GM23248 (cell line): ENCODE measurements around the gene MIA3. TPM values are rescaled to one million over a fixed set of nuclear protein-coding genes. Genes with fewer than 3 reads are reported as not detected.

ENCODE experiments used
- DNase-seq: peaks from one replicate; pipeline ENCODE4 v3.0.0-alpha.2; 2015
- H2AFZ ChIP-seq: fragments of 200-600 bp; sonication (generic); 2 replicates; pipeline ENCODE4 v1.6.1; 2016; ENCODE audit warnings: antibody characterized with exemption
- H3F3A ChIP-seq: fragments of 200-600 bp; sonication (generic); 2 replicates; pipeline ENCODE4 v1.6.1; 2016; ENCODE audit warnings: mild to moderate bottlenecking, antibody characterized with exemption, mixed run types; ENCODE audit not compliant: insufficient read depth
- H3K27ac ChIP-seq: fragments of 200-600 bp; sonication (generic); 2 replicates; pipeline ENCODE4 v1.5.1; 2016; ENCODE audit warnings: mild to moderate bottlenecking
- H3K27me3 ChIP-seq: fragments of 200-600 bp; sonication (generic); replicated peaks from 2 replicates; pipeline ENCODE4 v1.6.1; 2016; ENCODE audit warnings: mild to moderate bottlenecking; ENCODE audit not compliant: insufficient read depth
- H3K36me3 ChIP-seq: fragments of 200-600 bp; sonication (generic); 2 replicates; pipeline ENCODE4 v1.6.1; 2016; ENCODE audit warnings: low read depth, mild to moderate bottlenecking
- H3K4me1 ChIP-seq: fragments of 200-600 bp; sonication (generic); 2 replicates; pipeline ENCODE4 v1.6.1; 2016; ENCODE audit warnings: mild to moderate bottlenecking; ENCODE audit not compliant: insufficient read depth
- H3K4me2 ChIP-seq: fragments of 200-600 bp; sonication (generic); one replicate; pipeline ENCODE4 v1.6.1; 2016; ENCODE audit warnings: mild to moderate bottlenecking; ENCODE audit not compliant: unreplicated experiment
- H3K4me3 ChIP-seq: fragments of 200-600 bp; sonication (generic); 2 replicates; pipeline ENCODE4 v1.5.1; 2016; ENCODE audit warnings: mild to moderate bottlenecking
- H3K79me2 ChIP-seq: fragments of 200-600 bp; sonication (generic); 2 replicates; pipeline ENCODE4 v1.6.1; 2016; ENCODE audit warnings: mild to moderate bottlenecking; ENCODE audit not compliant: insufficient read depth
- H3K9ac ChIP-seq: fragments of 200-600 bp; sonication (generic); 2 replicates; pipeline ENCODE4 v1.6.1; 2016; ENCODE audit warnings: mild to moderate bottlenecking
- H3K9me2 ChIP-seq: fragments of 200-600 bp; sonication (generic); 2 replicates; pipeline ENCODE4 v1.6.1; 2016; ENCODE audit warnings: mixed run types, mild to moderate bottlenecking, moderate library complexity; ENCODE audit not compliant: insufficient read depth
- H3K9me3 ChIP-seq: fragments of 200-600 bp; sonication (generic); one replicate; pipeline ENCODE4 v1.6.1; 2017; ENCODE audit warnings: low read depth
- H4K20me1 ChIP-seq: fragments of 200-600 bp; sonication (generic); 2 replicates; pipeline ENCODE4 v1.6.0; 2016; ENCODE audit not compliant: insufficient read depth
- EZH2 ChIP-seq: fragments of 200-600 bp; sonication (generic); IDR thresholded peaks from 2 replicates; pipeline ENCODE4 v1.6.1; 2018; ENCODE audit warnings: antibody characterized with exemption, mild to moderate bottlenecking; ENCODE audit not compliant: insufficient read depth, poor library complexity, severe bottlenecking
- EZH2phosphoT487 ChIP-seq: fragments of 200-600 bp; sonication (generic); IDR thresholded peaks from 2 replicates; pipeline ENCODE4 v1.6.1; 2018; ENCODE audit warnings: antibody characterized with exemption, moderate library complexity, mild to moderate bottlenecking, low read depth; ENCODE audit not compliant: insufficient read depth
- WGBS, 2 experiments: methylation state at CpG; one replicate each; pipeline ENCODE4 v1.1.6; 2015 to 2017; ENCODE audit warnings: low lambda C conversion rate in 2 of 2, low coverage in 1 of 2; ENCODE audit errors: missing lambda C conversion rate in 2 of 2; 5-methylcytosine and 5-hydroxymethylcytosine counted together
- in situ Hi-C: fragments of 300-500 bp; cut with MboI; formaldehyde crosslinking; loops from 2 replicates; pipeline ENCODE4 v1.15.0; 2020
- polyA plus RNA-seq: library from polyadenylated mRNA; unstranded; fragments of >200 nt; fragmentation: Nextera tagmentation; extraction: Ambion mirVana; gene quantifications from 2 replicates; pipeline ENCODE4 v1.2.1, GENCODE V29; 2016
- total RNA-seq: library from RNA; depleted of rRNA; stranded (reverse); fragments of >200 nt; shearing (Covaris generic); gene quantifications from 2 replicates; pipeline ENCODE4 v1.2.3, GENCODE V29; 2014; rRNA removed

The MIA3 gene, protein sequence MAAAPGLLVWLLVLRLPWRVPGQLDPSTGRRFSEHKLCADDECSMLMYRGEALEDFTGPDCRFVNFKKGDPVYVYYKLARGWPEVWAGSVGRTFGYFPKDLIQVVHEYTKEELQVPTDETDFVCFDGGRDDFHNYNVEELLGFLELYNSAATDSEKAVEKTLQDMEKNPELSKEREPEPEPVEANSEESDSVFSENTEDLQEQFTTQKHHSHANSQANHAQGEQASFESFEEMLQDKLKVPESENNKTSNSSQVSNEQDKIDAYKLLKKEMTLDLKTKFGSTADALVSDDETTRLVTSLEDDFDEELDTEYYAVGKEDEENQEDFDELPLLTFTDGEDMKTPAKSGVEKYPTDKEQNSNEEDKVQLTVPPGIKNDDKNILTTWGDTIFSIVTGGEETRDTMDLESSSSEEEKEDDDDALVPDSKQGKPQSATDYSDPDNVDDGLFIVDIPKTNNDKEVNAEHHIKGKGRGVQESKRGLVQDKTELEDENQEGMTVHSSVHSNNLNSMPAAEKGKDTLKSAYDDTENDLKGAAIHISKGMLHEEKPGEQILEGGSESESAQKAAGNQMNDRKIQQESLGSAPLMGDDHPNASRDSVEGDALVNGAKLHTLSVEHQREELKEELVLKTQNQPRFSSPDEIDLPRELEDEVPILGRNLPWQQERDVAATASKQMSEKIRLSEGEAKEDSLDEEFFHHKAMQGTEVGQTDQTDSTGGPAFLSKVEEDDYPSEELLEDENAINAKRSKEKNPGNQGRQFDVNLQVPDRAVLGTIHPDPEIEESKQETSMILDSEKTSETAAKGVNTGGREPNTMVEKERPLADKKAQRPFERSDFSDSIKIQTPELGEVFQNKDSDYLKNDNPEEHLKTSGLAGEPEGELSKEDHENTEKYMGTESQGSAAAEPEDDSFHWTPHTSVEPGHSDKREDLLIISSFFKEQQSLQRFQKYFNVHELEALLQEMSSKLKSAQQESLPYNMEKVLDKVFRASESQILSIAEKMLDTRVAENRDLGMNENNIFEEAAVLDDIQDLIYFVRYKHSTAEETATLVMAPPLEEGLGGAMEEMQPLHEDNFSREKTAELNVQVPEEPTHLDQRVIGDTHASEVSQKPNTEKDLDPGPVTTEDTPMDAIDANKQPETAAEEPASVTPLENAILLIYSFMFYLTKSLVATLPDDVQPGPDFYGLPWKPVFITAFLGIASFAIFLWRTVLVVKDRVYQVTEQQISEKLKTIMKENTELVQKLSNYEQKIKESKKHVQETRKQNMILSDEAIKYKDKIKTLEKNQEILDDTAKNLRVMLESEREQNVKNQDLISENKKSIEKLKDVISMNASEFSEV (N-terminal part only)
- total RNA-seq = 28.2 and 35.8 TPM in 2 replicates
- 44.5 and 47.5 TPM in 2 replicates for polyA plus RNA-seq

DNA sequence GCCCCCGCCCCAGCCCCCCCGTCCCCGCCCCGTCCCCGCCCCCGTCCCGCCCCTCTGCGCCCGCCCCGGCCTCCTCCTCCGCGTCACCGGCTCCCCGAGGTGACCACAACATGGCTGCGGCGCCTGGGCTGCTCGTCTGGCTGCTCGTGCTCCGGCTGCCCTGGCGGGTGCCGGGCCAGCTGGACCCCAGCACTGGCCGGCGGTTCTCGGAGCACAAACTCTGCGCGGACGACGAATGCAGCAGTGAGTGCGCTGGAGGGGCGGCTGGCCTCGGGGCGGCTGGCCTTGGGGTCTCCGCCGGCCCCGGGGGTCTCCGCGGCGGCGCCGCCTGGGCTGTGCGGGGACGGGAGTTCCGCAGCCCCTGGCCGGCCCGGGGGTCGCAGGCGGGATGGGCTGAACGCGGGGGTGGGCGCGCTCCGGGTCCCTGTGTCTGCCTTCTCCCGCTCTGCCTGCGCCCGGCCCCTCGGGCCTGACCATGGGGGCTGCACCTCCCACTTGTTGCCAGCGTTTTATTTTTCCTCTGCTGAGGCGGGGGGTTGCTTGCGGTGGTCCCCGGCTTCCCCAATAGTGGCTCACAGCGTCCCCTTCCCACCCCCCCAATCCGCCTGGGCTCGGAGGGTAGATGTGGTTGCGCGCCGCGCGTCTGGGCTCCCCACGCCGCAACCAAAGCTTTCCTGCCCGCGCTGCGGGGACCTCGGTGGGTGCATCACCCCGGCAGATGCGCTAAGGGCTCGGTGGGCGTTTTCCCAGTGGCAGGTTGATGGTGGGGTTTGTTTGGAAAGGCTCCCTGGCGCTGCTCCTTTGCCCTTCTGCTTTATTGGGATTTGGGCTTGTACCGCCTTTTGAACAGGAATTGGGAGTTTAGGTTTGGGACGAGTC is at the start of gene MIA3:
Gene MIA3, plus strand, starts transcription at position 97 of the 879 bp plus-strand sequence. Its CDS starts 14 bp downstream, at position 111.
- H3K9ac ChIP-seq = peak within 1 kb of the TSS; percentile 99
- H3K4me2 ChIP-seq = peak within 1 kb of the TSS; percentile 98
- WGBS, 2 experiments = 2% methylated on average over 56 to 60 of the region's 81 CpGs
- no peaks in the 10 kb centered on the region for H3K27me3 ChIP-seq
- H4K20me1 ChIP-seq = no peaks in the 10 kb centered on the region
- peaks cover 47% of the 10 kb centered on the region for H3K79me2 ChIP-seq
- H2AFZ ChIP-seq = peak within 1 kb of the TSS; percentile 77
- peaks cover 3% of the 10 kb centered on the region; the same call in 1 of the 2 replicates for H3K36me3 ChIP-seq
- no peaks in the 10 kb centered on the region for H3K9me2 ChIP-seq
- TF ChIP-seq EZH2phosphoT487 (no peak), EZH2 (no peak)
- H3K4me1 ChIP-seq = peaks cover 13% of the 10 kb centered on the region
- DNase-seq = peak; percentile 91
- peaks cover 26% of the 10 kb centered on the region for H3F3A ChIP-seq
- H3K9me3 ChIP-seq = no peaks in the 10 kb centered on the region
- in situ Hi-C loops = no loop called here
- peak within 1 kb of the TSS; percentile 97 for H3K4me3 ChIP-seq
- peak within 1 kb of the TSS; percentile 92 for H3K27ac ChIP-seq

DNA sequence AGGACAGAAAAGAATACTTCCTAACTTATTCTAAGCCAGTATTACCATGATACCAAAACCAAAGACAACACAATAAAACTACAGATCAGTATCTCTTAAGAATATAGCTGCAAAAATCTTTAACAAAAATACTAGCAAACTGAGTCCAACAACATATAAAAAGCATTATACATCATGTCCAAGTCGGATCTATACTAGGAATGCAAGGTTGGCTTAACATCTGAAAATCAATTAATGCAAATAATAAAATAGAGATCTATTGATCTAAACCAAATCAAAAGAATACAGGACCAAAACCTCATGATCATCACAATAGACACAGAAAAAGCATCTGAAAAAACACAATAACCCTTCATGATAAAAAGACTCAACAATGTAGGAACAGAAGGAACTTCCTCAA is 47.1 kb upstream of the MIA3 start:
- Histone ChIP-seq H4K20me1 (no peaks in the 10 kb centered on the region), H3K36me3 (peaks cover 33% of the 10 kb centered on the region), H3K9me2 (no peaks in the 10 kb centered on the region), H3K9ac (no peak overlapping the region), H3K79me2 (no peaks in the 10 kb centered on the region; the same call in 1 of the 2 replicates), H3K4me2 (no peak overlapping the region), H3K27me3 (no peaks in the 10 kb centered on the region), H3F3A (no peaks in the 10 kb centered on the region), H3K4me1 (no peaks in the 10 kb centered on the region), H3K27ac (no peak overlapping the region), H3K4me3 (no peak overlapping the region), H2AFZ (no peak overlapping the region), H3K9me3 (no peaks in the 10 kb centered on the region)
- in situ Hi-C loops = no loop called here
- no peak for DNase-seq
- no peak for TF ChIP-seq EZH2phosphoT487
- no peak for TF ChIP-seq EZH2
- 90 to 95% methylated on average over 1 of the region's 1 CpG for WGBS, 2 experiments

- H2AFZ ChIP-seq = no peak overlapping the region
- H3K4me3 ChIP-seq = no peak overlapping the region
- no peak overlapping the region for H3K9ac ChIP-seq
- H3K27me3 ChIP-seq = no peaks in the 10 kb centered on the region
- H3K4me2 ChIP-seq = no peak overlapping the region
- peaks cover 13% of the 10 kb centered on the region for H3K4me1 ChIP-seq
- peaks cover 21% of the 10 kb centered on the region for H3F3A ChIP-seq
- no peak for DNase-seq
- H3K79me2 ChIP-seq = peaks cover 5% of the 10 kb centered on the region; the same call in 1 of the 2 replicates
- H3K9me2 ChIP-seq = no peaks in the 10 kb centered on the region
- H3K36me3 ChIP-seq = peaks cover 27% of the 10 kb centered on the region
- in situ Hi-C loops = no loop called here
- H3K9me3 ChIP-seq = no peaks in the 10 kb centered on the region
- H3K27ac ChIP-seq = no peak overlapping the region
- H4K20me1 ChIP-seq = no peaks in the 10 kb centered on the region
- WGBS, 2 experiments = 96 to 98% methylated on average over 3 of the region's 3 CpGs
- TF ChIP-seq EZH2phosphoT487 = no peak
- TF ChIP-seq EZH2 = no peak
These were observed 38.6 kb upstream of the MIA3 start for GRCh38 chr1:222579316-222579715.
